ENCODE results near the gene STS.

STS gene

GRCh38 chrX:7194606-7195005 lies 47.1 kb downstream of the STS start:
- H3K4me3 ChIP-seq (ENCODE audit: low read depth, low read length), result no peak overlapping the region
- no peak for DNase-seq (ENCODE audit: low read depth)
- TF ChIP-seq POLR2A (IDR thresholded peaks at IDR 0.05; ENCODE audit: extremely low read depth, insufficient read length), result no peak
- TF ChIP-seq MAX (IDR thresholded peaks at IDR 0.05; ENCODE audit: low read depth, low read length), result no peak
- TF ChIP-seq CTCF (IDR thresholded peaks at IDR 0.05; ENCODE audit: low read depth, low read length), result no peak
- no peak for TF ChIP-seq MYC (IDR thresholded peaks at IDR 0.05; ENCODE audit: low read depth, low read length)

All from NB4 (cell line).